Nephron progenitor cell (in vitro differentiated cells): ENCODE data around the gene ZMPSTE24.

ENCODE experiments used
- DNase-seq: peaks from one replicate; pipeline ENCODE4 v3.0.0; 2021
- H3K27ac Mint-ChIP-seq: 2 replicates; pipeline ENCODE4 v1.8.0; 2021; ENCODE audit warnings: mild to moderate bottlenecking, moderate library complexity, mixed read lengths
- H3K27me3 Mint-ChIP-seq: 2 replicates; pipeline ENCODE4 v1.8.0; 2021; ENCODE audit warnings: mild to moderate bottlenecking, low read depth, mixed read lengths; ENCODE audit not compliant: poor library complexity
- H3K36me3 Mint-ChIP-seq: 2 replicates; pipeline ENCODE4 v1.8.0; 2021; ENCODE audit warnings: low read depth, mixed read lengths
- H3K4me1 Mint-ChIP-seq: 2 replicates; pipeline ENCODE4 v1.8.0; 2021; ENCODE audit warnings: mixed read lengths
- H3K4me3 Mint-ChIP-seq: 2 replicates; pipeline ENCODE4 v1.8.0; 2021; ENCODE audit warnings: mild to moderate bottlenecking, moderate library complexity, mixed read lengths
- H3K9me3 Mint-ChIP-seq: 2 replicates; pipeline ENCODE4 v1.8.0; 2021; ENCODE audit warnings: mild to moderate bottlenecking, moderate library complexity, mixed read lengths
- CTCF ChIP-seq: fragments of 200-600 bp; sonication (generic); IDR thresholded peaks from 2 replicates; pipeline ENCODE4 v1.5.0; 2021; ENCODE audit warnings: antibody characterized with exemption

Gene ZMPSTE24

GRCh38 chr1:40244138-40244744, 13.8 kb upstream of the ZMPSTE24 start:
- Mint-ChIP-seq H3K27me3 (peaks cover 4% of the 10 kb centered on the region), H3K27ac (no peak overlapping the region), H3K36me3 (peaks cover 12% of the 10 kb centered on the region), H3K9me3 (no peaks in the 10 kb centered on the region), H3K4me1 (no peaks in the 10 kb centered on the region), H3K4me3 (no peak overlapping the region)
- DNase-seq, result no peak
- no peak for TF ChIP-seq CTCF

DNA sequence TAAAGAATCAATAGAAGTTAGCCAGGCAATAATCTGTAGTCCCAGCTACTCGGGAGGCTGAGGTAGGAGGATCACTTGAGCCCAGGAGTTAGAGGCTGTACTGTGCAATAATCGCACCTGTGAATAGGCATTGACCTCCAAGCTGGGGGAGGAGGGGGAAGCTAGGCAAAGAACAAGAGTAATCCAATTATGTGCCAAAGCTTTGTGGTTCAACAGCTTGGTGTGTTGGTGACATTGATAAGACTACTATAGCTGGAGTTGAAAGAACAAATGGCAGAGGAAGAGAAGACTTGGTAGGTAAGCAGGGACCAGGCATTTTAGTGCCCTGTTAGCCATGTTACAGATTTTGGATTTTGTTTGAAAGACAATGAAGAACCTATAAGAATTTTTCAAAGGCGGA, 12.3 kb upstream of the ZMPSTE24 start:
- Mint-ChIP-seq H3K36me3 (no peaks in the 10 kb centered on the region), H3K9me3 (no peaks in the 10 kb centered on the region), H3K27ac (no peak overlapping the region), H3K4me3 (no peak overlapping the region), H3K27me3 (peaks cover 4% of the 10 kb centered on the region), H3K4me1 (no peaks in the 10 kb centered on the region)
- no peak for DNase-seq
- no peak for TF ChIP-seq CTCF

GRCh38 chr1:40247655-40248054, 10.4 kb upstream of the ZMPSTE24 start, which contains the start of gene TMCO2:
TMCO2 (plus strand) TSS chr1:40247937; CDS start chr1:40247994, 57 bp downstream.
- no peak for TF ChIP-seq CTCF
- DNase-seq, result no peak
- Mint-ChIP-seq H3K36me3 (no peaks in the 10 kb centered on the region), H3K27ac (no peak within 1 kb of the TSS), H3K27me3 (peaks cover 13% of the 10 kb centered on the region), H3K4me1 (no peaks in the 10 kb centered on the region), H3K9me3 (no peaks in the 10 kb centered on the region), H3K4me3 (no peak within 1 kb of the TSS)

GRCh38 chr1:40248412-40248811, 9.6 kb upstream of the ZMPSTE24 start:
- no peak for TF ChIP-seq CTCF
- Mint-ChIP-seq H3K27me3 (peaks cover 16% of the 10 kb centered on the region), H3K36me3 (no peaks in the 10 kb centered on the region), H3K27ac (no peak overlapping the region), H3K4me1 (no peaks in the 10 kb centered on the region), H3K9me3 (no peaks in the 10 kb centered on the region), H3K4me3 (no peak overlapping the region)
- DNase-seq, result no peak

DNA sequence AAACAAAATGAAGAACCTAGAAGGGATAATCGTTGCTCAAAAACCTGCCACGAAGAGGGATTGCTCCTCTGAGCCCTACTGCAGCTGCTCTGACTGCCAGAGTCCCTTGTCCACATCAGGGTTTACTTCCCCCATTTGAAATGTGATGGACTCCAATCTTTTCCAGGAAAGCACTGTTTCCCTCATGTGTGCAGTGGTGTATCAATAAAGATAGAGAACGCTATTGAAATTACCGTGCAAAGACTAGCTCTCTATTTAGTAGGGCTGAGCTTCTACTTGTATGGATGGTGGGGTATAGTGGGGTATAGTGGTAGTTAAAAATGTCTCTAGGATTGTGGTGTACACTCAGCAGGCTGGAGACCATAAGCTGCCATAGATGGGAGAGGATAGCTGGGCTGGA, 6.6 kb upstream of the ZMPSTE24 start:
- H3K4me1 Mint-ChIP-seq, result peaks cover 10% of the 10 kb centered on the region
- H3K36me3 Mint-ChIP-seq, result no peaks in the 10 kb centered on the region
- no peak for DNase-seq
- peaks cover 12% of the 10 kb centered on the region for H3K27me3 Mint-ChIP-seq
- no peak for TF ChIP-seq CTCF
- H3K4me3 Mint-ChIP-seq, result no peak overlapping the region
- H3K27ac Mint-ChIP-seq, result no peak overlapping the region
- H3K9me3 Mint-ChIP-seq, result no peaks in the 10 kb centered on the region

GRCh38 chr1:40252601-40253000, 5.4 kb upstream of the ZMPSTE24 start:
- Mint-ChIP-seq H3K4me3 (no peak overlapping the region), H3K4me1 (peaks cover 17% of the 10 kb centered on the region), H3K36me3 (no peaks in the 10 kb centered on the region), H3K27ac (no peak overlapping the region), H3K9me3 (no peaks in the 10 kb centered on the region), H3K27me3 (peaks cover 12% of the 10 kb centered on the region)
- TF ChIP-seq CTCF, result no peak
- no peak for DNase-seq
